ENCODE results near the gene UNC5B. TPM values are rescaled to one million over a fixed set of nuclear protein-coding genes. Genes with fewer than 3 reads are reported as not detected.

UNC5B gene
- total RNA-seq, 4 donors from 2014 or later = 3.9 to 7.1 (median 5.7) TPM

DNA sequence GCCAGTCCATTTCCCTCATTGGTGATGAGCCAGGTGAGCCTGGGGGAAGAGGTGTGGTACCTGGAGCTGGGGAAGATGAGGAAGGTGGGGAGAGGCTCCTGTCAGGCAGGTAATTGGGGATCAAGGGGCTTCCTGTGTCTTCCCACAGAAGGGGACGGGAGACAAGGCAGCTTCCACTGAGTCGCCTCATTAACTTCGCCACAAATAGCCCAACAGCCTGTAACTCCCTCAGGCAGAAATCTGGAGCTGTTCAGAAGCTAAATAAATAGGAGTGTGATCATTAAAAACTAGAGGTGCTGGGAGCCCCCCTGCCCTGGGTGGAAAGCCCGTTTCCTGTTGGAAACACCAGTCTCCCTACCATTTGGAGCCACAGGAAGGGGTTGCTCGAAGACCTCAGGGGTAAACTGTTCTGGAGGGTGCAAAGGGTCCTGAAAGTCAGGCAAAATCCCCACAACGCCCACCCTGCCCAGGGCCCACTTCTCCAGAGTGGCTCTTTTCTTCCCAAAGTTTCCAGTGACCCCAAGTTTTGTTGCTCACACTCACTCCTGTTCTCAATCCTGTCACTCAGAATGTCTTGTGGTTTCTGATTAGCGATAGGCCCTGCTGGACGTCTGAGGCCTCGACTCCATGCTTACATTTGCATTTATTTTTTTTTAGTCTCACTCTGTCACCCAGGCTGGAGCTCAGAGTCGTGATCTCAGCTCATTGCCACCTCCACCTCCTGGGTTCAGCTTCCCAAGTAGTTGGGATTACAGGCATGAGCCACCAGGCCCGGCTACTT lies 25.7 kb downstream of the UNC5B start:
- Histone ChIP-seq H3K4me1 (peaks cover 11 to 50% of the 10 kb centered on the region in 2 donors), H3K27ac (no peak overlapping the region), H3K4me3 (replicated peaks in 1 of 3) (no peak overlapping the region), H3K27me3 (no peaks in the 10 kb centered on the region), H3K36me3 (no peaks in the 10 kb centered on the region), H3K9me3 (no peaks in the 10 kb centered on the region)
- intact Hi-C loops (cut with DNase I) = no loop called here
- DNase-seq = no peak
- WGBS, 2 donors = 87 to 89% methylated on average over 11 of the region's 11 CpGs
- TF ChIP-seq POLR2A (IDR thresholded peaks at IDR 0.05) (no peak), CTCF (IDR thresholded peaks at IDR 0.05) (no peak)

DNA sequence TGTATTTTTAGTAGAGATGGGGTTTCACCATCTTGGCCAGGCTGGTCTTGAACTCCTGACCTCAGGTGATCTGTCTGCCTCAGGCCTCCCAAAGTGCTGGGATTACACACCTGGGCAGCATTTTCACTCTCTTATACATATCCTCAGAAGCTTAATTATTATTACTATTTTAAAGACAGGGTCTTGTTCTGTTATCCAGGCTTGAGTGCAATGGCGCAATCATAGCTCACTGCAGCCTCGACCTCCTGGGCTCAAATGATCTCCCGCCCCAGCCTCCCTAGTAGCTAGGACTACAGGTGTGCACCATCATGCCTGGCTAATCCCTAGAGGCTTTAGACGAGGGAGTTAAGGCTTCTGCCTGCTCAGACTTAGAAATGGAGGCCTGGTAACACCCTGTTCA lies 26.3 kb downstream of the UNC5B start:
- Histone ChIP-seq H3K36me3 (no peaks in the 10 kb centered on the region), H3K4me3 (replicated peaks in 1 of 3) (no peak overlapping the region), H3K9me3 (no peaks in the 10 kb centered on the region), H3K4me1 (peaks cover 11 to 50% of the 10 kb centered on the region in 2 donors), H3K27ac (no peak overlapping the region), H3K27me3 (no peaks in the 10 kb centered on the region)
- no peak for DNase-seq
- WGBS, 2 donors = 82 to 94% methylated on average over 4 of the region's 4 CpGs
- intact Hi-C loops (cut with DNase I) = no loop called here
- TF ChIP-seq POLR2A (IDR thresholded peaks at IDR 0.05) = no peak
- TF ChIP-seq CTCF (IDR thresholded peaks at IDR 0.05) = no peak

- Histone ChIP-seq H3K9me3 (no peaks in the 10 kb centered on the region), H3K4me1 (peaks cover 11 to 50% of the 10 kb centered on the region in 2 donors), H3K27me3 (no peaks in the 10 kb centered on the region), H3K36me3 (no peaks in the 10 kb centered on the region), H3K27ac (no peak overlapping the region), H3K4me3 (replicated peaks in 1 of 3) (no peak overlapping the region)
- DNase-seq = no peak
- intact Hi-C loops (cut with DNase I) = no loop called here
- 83 to 95% methylated on average over 10 to 12 of the region's 13 CpGs for WGBS, 2 donors
- TF ChIP-seq CTCF (IDR thresholded peaks at IDR 0.05) (no peak), POLR2A (IDR thresholded peaks at IDR 0.05) (no peak)
These were observed 27.0 kb downstream of the UNC5B start for GRCh38 chr10:71239131-71239915.

DNA sequence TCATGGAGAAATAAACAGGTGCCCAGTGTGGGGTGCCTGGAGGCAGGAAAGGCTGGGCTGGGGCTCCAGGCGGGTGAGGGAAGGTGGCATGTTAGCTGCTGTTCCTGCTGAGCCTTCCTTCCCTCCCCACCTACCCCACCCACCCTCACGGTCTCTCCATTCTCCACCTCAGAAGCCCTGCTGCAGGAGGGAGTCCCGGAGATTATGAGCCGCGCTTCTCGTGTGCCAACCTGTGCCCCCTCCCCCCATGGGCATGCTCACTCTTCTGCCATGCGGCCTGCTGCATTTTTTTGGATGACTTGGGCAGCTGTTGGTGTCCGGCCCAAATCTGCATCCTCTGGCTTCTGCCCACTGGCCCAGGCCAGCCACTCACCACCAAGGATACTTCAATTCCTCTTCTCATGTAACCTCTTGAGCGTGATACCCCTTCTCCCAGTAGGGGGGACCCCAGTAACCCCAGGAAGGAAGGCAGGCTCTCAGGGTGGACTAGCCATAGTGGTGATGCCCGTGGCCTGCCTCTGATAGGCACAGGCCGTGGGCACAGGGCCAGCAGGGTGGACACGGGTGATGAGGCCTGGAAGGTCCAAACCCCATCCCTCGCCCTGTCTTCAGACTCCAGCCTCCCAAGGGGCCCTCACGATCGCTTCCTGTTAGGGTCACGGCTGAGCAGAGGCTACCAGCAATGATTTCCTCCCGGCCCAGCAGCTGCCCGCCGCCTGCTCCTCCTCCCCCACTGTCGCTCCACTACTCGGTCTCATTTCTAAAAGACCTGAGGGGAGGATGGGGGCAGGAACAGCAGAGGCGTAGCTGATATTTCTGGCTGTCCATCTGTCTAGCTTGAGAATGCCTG lies 27.8 kb downstream of the UNC5B start:
- no peaks in the 10 kb centered on the region for H3K27me3 ChIP-seq
- peaks cover 11 to 47% of the 10 kb centered on the region in 2 donors for H3K4me1 ChIP-seq
- no peak overlapping the region for H3K27ac ChIP-seq
- intact Hi-C loops (cut with DNase I) = no loop called here
- TF ChIP-seq CTCF (IDR thresholded peaks at IDR 0.05) (no peak), POLR2A (IDR thresholded peaks at IDR 0.05) (no peak)
- 79 to 84% methylated on average over 21 to 22 of the region's 22 CpGs for WGBS, 2 donors
- H3K36me3 ChIP-seq = no peaks in the 10 kb centered on the region
- DNase-seq = no peak
- H3K9me3 ChIP-seq = no peaks in the 10 kb centered on the region
- H3K4me3 ChIP-seq (replicated peaks in 1 of 3) = no peak overlapping the region

All from thyroid gland (tissue), 4 donors.